Inferior parietal cortex (tissue), 1 donor: ENCODE results near the gene KRTAP9-9.
"Not testable (repeated sequence)": the region's sequence is repeated elsewhere in the genome, so short reads cannot be mapped to it uniquely, and the experiment has no call there.

Source experiments
- DNase-seq: peaks from one replicate; pipeline ENCODE4 v3.0.0-alpha.2; 2016; ENCODE audit errors: extremely low spot score

KRTAP9-9 gene

GRCh38 chr17:41265078-41265477 lies 9.9 kb downstream of the KRTAP9-9 start, which contains the start of gene KRTAP9-6:
Gene KRTAP9-6 (plus strand): TSS chr17:41265378. CDS start chr17:41265378, 0 bp downstream.
- no peak for DNase-seq

DNA sequence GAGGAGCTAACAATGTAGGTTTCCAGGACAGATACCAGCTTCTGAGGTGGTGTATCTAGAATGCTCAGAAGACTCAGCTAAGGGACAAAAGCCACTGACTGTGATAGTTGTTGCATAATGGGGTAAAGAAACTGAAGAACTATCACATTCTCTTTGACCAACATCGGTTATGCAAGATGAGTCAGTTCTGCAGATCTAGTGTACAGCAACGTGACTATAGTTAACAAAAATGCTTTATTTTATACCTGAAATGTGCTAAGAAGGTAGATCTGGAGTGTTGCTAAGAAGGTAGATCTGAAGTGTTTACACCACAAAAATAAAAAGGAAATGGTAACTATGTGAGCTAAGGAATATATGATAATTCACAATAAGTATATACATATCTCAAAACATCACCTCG lies 12.5 kb downstream of the KRTAP9-9 start:
- no peak for DNase-seq

GRCh38 chr17:41271323-41271722 lies 16.1 kb downstream of the KRTAP9-9 start:
- DNase-seq, result not testable (repeated sequence)

DNA sequence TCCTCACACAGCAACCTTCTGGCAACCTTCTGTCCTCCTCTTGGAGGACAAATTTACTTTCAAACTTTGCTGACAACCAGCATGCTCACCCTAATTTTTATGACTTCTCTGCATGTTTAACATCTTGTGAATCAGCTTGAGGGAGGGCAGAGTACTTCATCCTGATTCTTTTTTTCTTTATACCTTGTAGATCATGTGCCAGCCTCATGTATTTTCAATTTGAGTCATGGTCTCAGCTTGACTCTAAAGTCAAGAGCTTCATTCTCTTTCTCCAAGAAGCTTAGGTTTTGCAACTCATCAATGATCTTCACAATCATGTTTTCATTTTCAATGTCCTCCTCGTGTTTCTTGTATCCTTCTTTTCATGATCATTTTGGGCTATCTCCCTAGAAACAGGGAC lies 16.7 kb downstream of the KRTAP9-9 start:
- no peak for DNase-seq

- DNase-seq, result not testable (repeated sequence)
These were observed 20.5 kb downstream of the KRTAP9-9 start, which contains the start of gene KRTAP9-7 for GRCh38 chr17:41275648-41276190. Gene KRTAP9-7 (plus strand): TSS chr17:41275698. CDS start chr17:41275698, 0 bp downstream.

DNA sequence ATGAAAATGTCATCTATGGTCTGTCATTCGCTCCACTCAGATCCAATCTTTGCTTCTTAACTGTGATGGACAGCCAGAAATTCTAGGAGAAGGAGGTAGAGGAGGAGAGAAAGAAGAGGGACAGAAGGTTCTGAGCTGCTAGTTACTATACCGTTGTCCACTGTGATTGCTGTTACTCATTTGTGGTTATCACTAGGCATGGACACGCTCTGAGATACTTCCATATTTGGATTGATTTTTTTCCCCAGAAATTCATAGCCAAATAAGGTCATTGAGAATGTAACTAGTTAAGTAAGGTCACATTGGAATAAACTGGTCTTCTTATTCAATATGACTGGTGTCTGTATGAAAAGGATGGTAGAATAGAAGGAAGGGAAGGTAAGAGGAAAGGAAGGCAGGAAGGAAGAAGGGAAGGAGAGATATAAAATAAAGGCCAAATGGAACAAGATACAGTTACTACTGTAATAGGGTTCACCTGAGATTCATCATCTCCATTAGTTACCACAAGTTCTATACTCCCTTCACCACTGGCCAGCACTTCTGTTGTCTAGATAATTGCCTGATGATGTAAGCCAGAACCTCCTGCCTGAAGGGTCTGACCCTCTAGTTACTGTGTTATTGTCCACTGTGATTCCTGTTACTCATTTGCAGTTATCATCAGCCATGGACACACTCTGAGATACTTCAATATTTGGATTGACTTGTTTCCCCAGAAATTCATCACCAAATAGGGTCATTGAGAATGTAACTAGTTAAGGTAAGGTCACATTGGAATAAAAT lies 23.2 kb downstream of the KRTAP9-9 start:
- DNase-seq, result no peak

GRCh38 chr17:41284043-41284442 lies 28.9 kb downstream of the KRTAP9-9 start:
- no peak for DNase-seq

DNA sequence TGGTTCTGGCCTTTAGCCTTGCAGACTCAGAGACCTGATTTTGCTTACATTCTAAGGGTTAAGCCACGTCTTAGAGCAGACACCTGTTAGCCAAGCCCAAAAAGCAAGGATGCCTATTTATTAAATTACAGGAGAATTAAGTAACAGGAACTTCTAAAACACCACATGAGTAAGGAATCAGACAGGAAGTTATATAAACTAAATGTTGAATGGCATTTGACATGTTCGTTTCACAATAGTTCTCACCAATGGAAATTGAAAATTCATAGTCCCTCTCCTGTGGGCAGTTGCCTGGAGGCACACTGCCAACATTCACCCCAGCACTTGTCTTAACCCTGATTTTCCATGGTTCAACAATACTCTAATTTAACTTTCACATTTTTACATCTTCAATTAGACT lies 29.4 kb downstream of the KRTAP9-9 start:
- DNase-seq, result no peak

- DNase-seq, result no peak
These were observed 31.9 kb downstream of the KRTAP9-9 start for GRCh38 chr17:41287050-41287449.

DNA sequence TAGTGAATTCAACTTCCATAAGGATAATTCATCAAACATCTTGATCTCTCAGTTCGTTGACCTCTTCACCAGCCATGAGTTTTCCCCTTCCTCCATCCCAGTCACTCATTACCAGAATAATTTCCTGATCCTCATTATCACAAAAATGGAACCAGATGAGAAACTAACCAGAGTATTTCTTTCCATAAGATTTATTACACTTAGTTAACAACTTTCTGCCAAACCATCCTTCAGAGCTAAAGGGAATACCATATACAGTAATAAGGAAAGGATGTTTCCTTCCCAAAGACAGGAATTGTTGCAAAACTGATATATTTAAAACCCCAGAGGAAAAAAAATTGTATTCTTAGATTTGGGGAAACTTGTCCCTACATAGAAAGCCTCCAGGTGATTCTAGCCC lies 38.8 kb downstream of the KRTAP9-9 start:
- no peak for DNase-seq

DNA sequence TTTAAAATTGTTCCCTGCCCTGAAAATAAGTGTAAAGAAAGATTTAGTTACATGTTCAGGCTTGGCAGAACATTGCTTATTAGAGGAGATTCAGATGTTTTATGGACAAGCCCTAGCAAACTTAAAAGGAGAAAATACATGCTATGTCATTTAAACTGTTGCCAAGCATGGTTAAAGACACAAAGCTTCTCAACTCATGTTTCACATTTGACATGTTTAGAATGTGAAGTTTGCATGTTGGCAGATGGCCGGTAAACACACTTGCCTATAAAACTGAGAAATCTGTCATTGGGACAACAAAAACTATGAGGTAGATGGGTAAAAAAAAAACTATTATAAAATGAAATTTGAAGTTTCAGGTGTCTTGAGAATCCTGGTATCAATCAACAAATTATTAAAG lies 41.7 kb downstream of the KRTAP9-9 start:
- DNase-seq, result no peak

DNA sequence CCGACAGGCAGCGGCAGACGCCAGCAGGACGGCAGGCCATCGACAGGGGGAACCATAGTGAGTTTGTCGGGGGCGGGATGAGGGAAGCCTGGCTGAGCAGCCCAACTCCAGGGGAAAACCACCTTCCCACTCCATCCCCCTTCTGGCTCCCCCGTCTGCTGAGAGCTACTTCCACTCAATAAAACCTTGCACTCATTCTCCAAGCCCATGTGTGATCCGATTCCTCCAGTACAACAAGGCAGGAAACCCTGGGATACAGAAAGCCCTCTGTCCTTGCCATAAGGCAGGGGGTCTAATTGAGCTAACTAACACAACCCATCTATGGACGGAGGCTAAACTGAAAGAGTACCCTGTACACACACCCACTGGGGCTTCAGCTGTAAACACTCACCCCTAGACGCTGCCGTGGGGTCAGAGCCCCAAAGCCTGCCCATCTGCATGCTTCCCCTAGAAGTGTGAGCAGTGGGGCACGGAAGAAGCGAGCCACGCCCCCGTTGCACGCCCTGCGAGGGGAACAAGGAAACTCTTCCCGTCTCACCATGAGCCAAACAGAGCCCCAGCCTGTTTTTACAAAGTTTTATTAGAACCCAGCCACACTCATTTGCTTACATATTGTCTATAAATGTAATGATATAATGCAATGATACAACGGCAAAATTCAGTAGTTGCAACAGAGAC lies 43.4 kb downstream of the KRTAP9-9 start:
- DNase-seq, result no peak

DNA sequence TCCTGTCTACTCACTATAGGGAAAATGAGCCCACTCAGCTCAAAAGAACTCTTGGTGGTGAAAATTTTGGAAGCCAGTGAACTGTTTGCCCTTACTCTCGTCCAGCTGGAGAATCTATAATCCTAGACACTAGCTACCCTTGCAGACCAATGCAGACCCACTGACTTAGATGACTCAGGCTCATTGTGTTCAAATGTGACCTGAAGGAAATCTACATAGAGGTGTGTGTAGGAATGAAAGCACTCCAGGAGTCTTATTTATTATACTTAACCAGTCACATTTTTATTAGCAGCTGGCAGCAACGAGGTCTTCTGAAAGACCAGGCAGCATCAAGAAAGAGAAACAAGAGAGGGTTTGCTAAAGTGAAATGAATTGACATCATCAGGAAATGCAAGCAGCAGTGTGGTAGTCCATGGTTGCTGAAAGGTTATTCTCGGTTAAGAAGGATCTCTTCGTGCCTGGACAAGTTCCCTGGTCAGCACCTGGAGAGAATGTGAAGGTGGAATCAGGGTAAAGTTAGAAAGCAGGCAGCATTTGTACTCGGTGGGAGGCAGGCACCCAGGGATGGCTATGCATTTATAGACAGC lies 46.1 kb downstream of the KRTAP9-9 start:
- no peak for DNase-seq

- no peak for DNase-seq
These were observed 47.0 kb downstream of the KRTAP9-9 start, which contains the start of gene KRTAP29-1 for GRCh38 chr17:41301916-41302901. Gene KRTAP29-1 (minus strand): TSS chr17:41302851. CDS start chr17:41302851, 0 bp downstream.

GRCh38 chr17:41302981-41303380 lies 47.8 kb downstream of the KRTAP9-9 start:
- DNase-seq, result no peak

- DNase-seq, result no peak
These were observed 48.9 kb downstream of the KRTAP9-9 start for GRCh38 chr17:41304091-41304490.
